WTC11 (cell line): ENCODE measurements around the gene GSTM1. TPM values are rescaled to one million over a fixed set of nuclear protein-coding genes. Genes with fewer than 3 reads are reported as not detected.
A peak's percentile ranks its signal among the peaks of the same experiment; 100 is the strongest.

ENCODE experiments used
- ATAC-seq: fragments of 200-7000 bp; cut with Tn5 transposase; 2 replicates; pipeline ENCODE4 v1.10.0; 2021; ENCODE audit warnings: mild to moderate bottlenecking, moderate library complexity
- CTCF ChIA-PET: fragments of 300-600 bp; sonication (Branson Sonifier 250); formaldehyde crosslinking; loops from one replicate; lab custom pipeline; 2021; ENCODE audit warnings: antibody characterized with exemption; lab: Charles Lee
- POLR2A ChIA-PET: fragments of 350-600 bp; sonication (Branson Sonifier 250); formaldehyde crosslinking; loops from one replicate; lab custom pipeline; 2021; ENCODE audit warnings: antibody characterized with exemption; lab: Charles Lee
- DNase-seq: peaks from one replicate; pipeline ENCODE4 v3.0.0; 2021; ENCODE audit warnings: low spot score
- H3K27ac Mint-ChIP-seq: 2 replicates; pipeline ENCODE4 v1.8.0; 2021; ENCODE audit warnings: mixed read lengths
- H3K27me3 Mint-ChIP-seq: 2 replicates; pipeline ENCODE4 v1.8.0; 2021; ENCODE audit warnings: low read depth, mild to moderate bottlenecking, moderate library complexity, mixed read lengths
- H3K36me3 Mint-ChIP-seq: 2 replicates; pipeline ENCODE4 v1.8.0; 2021; ENCODE audit warnings: mixed read lengths
- H3K4me1 Mint-ChIP-seq: 2 replicates; pipeline ENCODE4 v1.8.0; 2022; ENCODE audit warnings: mixed read lengths
- H3K4me3 Mint-ChIP-seq: 2 replicates; pipeline ENCODE4 v1.8.0; 2021; ENCODE audit warnings: mild to moderate bottlenecking, moderate library complexity, mixed read lengths
- H3K9me3 Mint-ChIP-seq: 2 replicates; pipeline ENCODE4 v1.8.0; 2021; ENCODE audit warnings: mixed read lengths
- ARID4B ChIP-seq: sonication (generic); formaldehyde crosslinking; IDR thresholded peaks from 2 replicates; pipeline ENCODE4 v1.8.0; 2023; ENCODE audit warnings: missing genetic modification reagents, mild to moderate bottlenecking, borderline replicate concordance
- ATF1 ChIP-seq: sonication (generic); formaldehyde crosslinking; IDR thresholded peaks from 2 replicates; pipeline ENCODE4 v1.8.1; 2023; ENCODE audit warnings: mild to moderate bottlenecking, moderate library complexity, missing genetic modification reagents
- CREB1 ChIP-seq: sonication (generic); formaldehyde crosslinking; IDR thresholded peaks from 2 replicates; pipeline ENCODE4 v1.8.0; 2023; ENCODE audit warnings: mild to moderate bottlenecking, missing genetic modification reagents
- CREM ChIP-seq: sonication (generic); formaldehyde crosslinking; IDR thresholded peaks from 2 replicates; pipeline ENCODE4 v1.8.1; 2022; ENCODE audit warnings: mild to moderate bottlenecking, missing genetic modification reagents, moderate library complexity
- E2F1 ChIP-seq: sonication (generic); formaldehyde crosslinking; IDR thresholded peaks from 2 replicates; pipeline ENCODE4 v1.8.0; 2022; ENCODE audit warnings: mild to moderate bottlenecking, missing genetic modification reagents
- ELF4 ChIP-seq: sonication (generic); formaldehyde crosslinking; IDR thresholded peaks from 2 replicates; pipeline ENCODE4 v1.8.1; 2022; ENCODE audit warnings: low read depth, mild to moderate bottlenecking, moderate library complexity, missing genetic modification reagents
- EMX1 ChIP-seq: fragments of 250-450 bp; sonication (Bioruptor Pico); IDR thresholded peaks from 2 replicates; pipeline ENCODE4 v1.8.0; 2021; ENCODE audit warnings: mild to moderate bottlenecking
- ERG ChIP-seq: fragments of 250-450 bp; sonication (Bioruptor Pico); IDR thresholded peaks from 2 replicates; pipeline ENCODE4 v1.8.0; 2021; ENCODE audit warnings: mild to moderate bottlenecking
- ESRRA ChIP-seq: sonication (generic); formaldehyde crosslinking; IDR thresholded peaks from 2 replicates; pipeline ENCODE4 v1.8.1; 2022; ENCODE audit warnings: mild to moderate bottlenecking, missing genetic modification reagents, borderline replicate concordance
- ETV6 ChIP-seq: sonication (generic); formaldehyde crosslinking; IDR thresholded peaks from 2 replicates; pipeline ENCODE4 v1.8.1; 2022; ENCODE audit warnings: mild to moderate bottlenecking, missing genetic modification reagents
- JAZF1 ChIP-seq: fragments of 250-450 bp; sonication (Bioruptor Pico); IDR thresholded peaks from 2 replicates; pipeline ENCODE4 v1.9.0; 2021; ENCODE audit warnings: moderate library complexity, mild to moderate bottlenecking, inconsistent platforms
- JUN ChIP-seq: sonication (generic); formaldehyde crosslinking; IDR thresholded peaks from 2 replicates; pipeline ENCODE4 v1.8.0; 2023; ENCODE audit warnings: mild to moderate bottlenecking, missing genetic modification reagents
- MYBL2 ChIP-seq: sonication (generic); formaldehyde crosslinking; IDR thresholded peaks from 2 replicates; pipeline ENCODE4 v1.8.1; 2023; ENCODE audit warnings: mild to moderate bottlenecking, moderate library complexity, missing genetic modification reagents
- NFYB ChIP-seq: sonication (generic); formaldehyde crosslinking; conservative IDR thresholded peaks from 2 replicates; pipeline ENCODE4 v1.8.0; 2022; ENCODE audit warnings: low read depth, missing genetic modification reagents
- NR2C2 ChIP-seq: sonication (generic); formaldehyde crosslinking; IDR thresholded peaks from 2 replicates; pipeline ENCODE4 v1.8.0; 2022; ENCODE audit warnings: mild to moderate bottlenecking, missing genetic modification reagents
- TEAD4 ChIP-seq: sonication (generic); formaldehyde crosslinking; IDR thresholded peaks from 2 replicates; pipeline ENCODE4 v1.8.0; 2022; ENCODE audit warnings: mild to moderate bottlenecking, missing genetic modification reagents
- ZNF263 ChIP-seq: sonication (generic); formaldehyde crosslinking; IDR thresholded peaks from 2 replicates; pipeline ENCODE4 v1.8.1; 2022; ENCODE audit warnings: low read depth, mild to moderate bottlenecking, moderate library complexity, missing genetic modification reagents
- ZNF396 ChIP-seq: fragments of 250-450 bp; sonication (Bioruptor Pico); IDR thresholded peaks from 2 replicates; pipeline ENCODE4 v1.8.0; 2021; ENCODE audit warnings: mild to moderate bottlenecking, moderate library complexity, borderline replicate concordance
- ZNF671 ChIP-seq: fragments of 250-450 bp; sonication (Bioruptor Pico); IDR thresholded peaks from 2 replicates; pipeline ENCODE4 v1.8.0; 2021; ENCODE audit warnings: mild to moderate bottlenecking
- ZSCAN18 ChIP-seq: fragments of 250-450 bp; sonication (Bioruptor Pico); IDR thresholded peaks from 2 replicates; pipeline ENCODE4 v2.1.2; 2022; ENCODE audit warnings: mild to moderate bottlenecking, moderate library complexity
- total RNA-seq: library from RNA; stranded (reverse); gene quantifications from 3 replicates; pipeline ENCODE4 v1.2.3, GENCODE V29; 2021

The GSTM1 gene
- total RNA-seq, 1 experiment from 2014 or later, result not detected

GRCh38 chr1:109653306-109653705 lies 34.3 kb upstream of the GSTM1 start:
- no peaks in the 10 kb centered on the region for H3K9me3 Mint-ChIP-seq
- CTCF ChIA-PET, result interaction anchor here (0.5 to 5.0 kb wide), 2 partner anchors 9 to 13 kb away, joined by 3 to 65 read pairs; no protein-coding TSS in a partner anchor
- peaks cover 37% of the 10 kb centered on the region for H3K27me3 Mint-ChIP-seq
- H3K27ac Mint-ChIP-seq, result no peak overlapping the region
- TF ChIP-seq E2F1, result no peak
- TF ChIP-seq ATF1 (CRISPR knock-in tag), result no peak
- TF ChIP-seq ZNF671 (CRISPR knock-in tag), result no peak
- no peak for TF ChIP-seq NFYB (CRISPR knock-in tag)
- no peak for TF ChIP-seq ETV6 (CRISPR knock-in tag)
- TF ChIP-seq MYBL2 (CRISPR knock-in tag), result no peak
- no peak for TF ChIP-seq NR2C2 (CRISPR knock-in tag)
- TF ChIP-seq JAZF1 (CRISPR knock-in tag), result no peak
- TF ChIP-seq ZSCAN18 (CRISPR knock-in tag), result no peak
- TF ChIP-seq, all 79 proteins: peak for 0
- no peak for ATAC-seq
- POLR2A ChIA-PET, result no interaction called here
- Mint-ChIP-seq H3K4me3 (no peak overlapping the region), H3K36me3 (no peaks in the 10 kb centered on the region), H3K4me1 (peaks cover 12% of the 10 kb centered on the region)
- DNase-seq, result no peak

- Mint-ChIP-seq H3K27me3 (peaks cover 37% of the 10 kb centered on the region), H3K36me3 (no peaks in the 10 kb centered on the region), H3K4me3 (peak overlapping the region; percentile 91; the same call in 1 of the 2 replicates), H3K27ac (no peak overlapping the region), H3K9me3 (no peaks in the 10 kb centered on the region), H3K4me1 (peaks cover 12% of the 10 kb centered on the region)
- ChIA-PET POLR2A (no interaction called here), CTCF (interaction anchor here (0.7 to 4.3 kb wide), 4 partner anchors 15 to 330 kb away, joined by 4 to 45 read pairs (median 13); partner anchors contain the start of gene AHCYL1)
- no peak for TF ChIP-seq ESRRA (CRISPR knock-in tag)
- TF ChIP-seq TEAD4 (CRISPR knock-in tag), result no peak
- no peak for TF ChIP-seq EMX1 (CRISPR knock-in tag)
- TF ChIP-seq ZNF396, result no peak
- TF ChIP-seq ZSCAN18 (CRISPR knock-in tag), result no peak
- no peak for TF ChIP-seq CREM (CRISPR knock-in tag)
- no peak for TF ChIP-seq ARID4B
- no peak for TF ChIP-seq CREB1 (CRISPR knock-in tag)
- no peak for TF ChIP-seq ZNF263 (CRISPR knock-in tag)
- no peak for TF ChIP-seq JUN (CRISPR knock-in tag)
- no peak for TF ChIP-seq ELF4 (CRISPR knock-in tag)
- TF ChIP-seq ERG (CRISPR knock-in tag), result no peak
- no peak for ATAC-seq
- DNase-seq, result no peak
Measured at GRCh38 chr1:109654519-109654918, 33.1 kb upstream of the GSTM1 start.
